BJ (cell line): ENCODE data around the gene PPP1R7. TPM values are rescaled to one million over a fixed set of nuclear protein-coding genes. Genes with fewer than 3 reads are reported as not detected.

Experiments
- CTCF ChIA-PET: fragments of 350-600 bp; formaldehyde crosslinking; extraction: SDS; loops from one replicate; lab custom pipeline; 2021; ENCODE audit warnings: antibody characterized with exemption, inconsistent platforms; lab: Yijun Ruan, JAX
- POLR2A ChIA-PET: fragments of 300-600 bp; sonication (Branson Sonifier 250); formaldehyde crosslinking; extraction: SDS; loops from one replicate; lab custom pipeline; 2021; ENCODE audit warnings: antibody characterized with exemption; lab: Charles Lee
- DNase-seq: peaks from one replicate; pipeline ENCODE4 v3.0.0-alpha.2; 2011; ENCODE audit warnings: low read depth
- H3K27me3 ChIP-seq: 2 replicates; pipeline ENCODE4 v1.6.0; 2011; ENCODE audit warnings: low read length; ENCODE audit not compliant: control insufficient read depth, insufficient read depth
- H3K36me3 ChIP-seq: 2 replicates; pipeline ENCODE4 v1.5.1; 2011; ENCODE audit warnings: low read length; ENCODE audit not compliant: control insufficient read depth, insufficient read depth
- H3K4me3 ChIP-seq: 2 replicates; pipeline ENCODE4 v1.5.1; 2011; ENCODE audit warnings: low read depth, mild to moderate bottlenecking, control low read depth, low read length
- polyA plus RNA-seq: library from polyadenylated mRNA; depleted of rRNA; stranded (reverse); fragments of >200 nt; gene quantifications from 2 replicates; pipeline ENCODE4 v1.2.3, GENCODE V29; 2011
- TF ChIP-seq, protein P1 (sequence below): IDR thresholded peaks from 2 replicates; pipeline ENCODE4 v1.5.1; 2011; ENCODE audit warnings: low read depth, mild to moderate bottlenecking, control low read depth, inconsistent platforms, low read length, moderate library complexity; ENCODE audit not compliant: insufficient read depth

PPP1R7 gene
- polyA plus RNA-seq, 1 experiment, result 45.8 TPM

DNA sequence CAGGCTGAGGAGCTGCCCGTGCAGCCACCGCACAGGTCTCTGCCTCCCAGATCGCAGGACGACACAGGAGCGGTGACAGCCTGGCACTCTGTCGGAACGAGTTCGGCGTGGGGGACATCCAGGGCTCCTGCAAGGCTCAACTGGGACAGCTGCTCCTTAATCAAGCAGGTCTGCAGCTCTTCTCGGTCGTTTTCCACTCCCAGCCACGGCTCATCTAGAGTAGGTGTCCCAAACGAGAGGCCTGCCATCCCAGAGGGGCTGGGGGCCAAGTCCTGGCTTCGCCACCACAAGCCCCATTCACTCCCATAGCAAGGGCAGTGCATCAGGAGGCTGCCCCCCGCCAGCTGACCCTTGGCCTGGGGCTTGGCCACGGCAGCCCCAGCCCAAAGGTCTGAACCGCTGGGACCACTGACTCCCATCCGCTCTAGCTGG lies 23.5 kb upstream of the PPP1R7 start:
- TF ChIP-seq, protein P1, sequence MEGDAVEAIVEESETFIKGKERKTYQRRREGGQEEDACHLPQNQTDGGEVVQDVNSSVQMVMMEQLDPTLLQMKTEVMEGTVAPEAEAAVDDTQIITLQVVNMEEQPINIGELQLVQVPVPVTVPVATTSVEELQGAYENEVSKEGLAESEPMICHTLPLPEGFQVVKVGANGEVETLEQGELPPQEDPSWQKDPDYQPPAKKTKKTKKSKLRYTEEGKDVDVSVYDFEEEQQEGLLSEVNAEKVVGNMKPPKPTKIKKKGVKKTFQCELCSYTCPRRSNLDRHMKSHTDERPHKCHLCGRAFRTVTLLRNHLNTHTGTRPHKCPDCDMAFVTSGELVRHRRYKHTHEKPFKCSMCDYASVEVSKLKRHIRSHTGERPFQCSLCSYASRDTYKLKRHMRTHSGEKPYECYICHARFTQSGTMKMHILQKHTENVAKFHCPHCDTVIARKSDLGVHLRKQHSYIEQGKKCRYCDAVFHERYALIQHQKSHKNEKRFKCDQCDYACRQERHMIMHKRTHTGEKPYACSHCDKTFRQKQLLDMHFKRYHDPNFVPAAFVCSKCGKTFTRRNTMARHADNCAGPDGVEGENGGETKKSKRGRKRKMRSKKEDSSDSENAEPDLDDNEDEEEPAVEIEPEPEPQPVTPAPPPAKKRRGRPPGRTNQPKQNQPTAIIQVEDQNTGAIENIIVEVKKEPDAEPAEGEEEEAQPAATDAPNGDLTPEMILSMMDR, result no peak
- Histone ChIP-seq H3K27me3 (no peaks in the 10 kb centered on the region), H3K4me3 (no peak overlapping the region), H3K36me3 (no peaks in the 10 kb centered on the region)
- ChIA-PET POLR2A (no interaction called here), CTCF (no interaction called here)
- no peak for DNase-seq

GRCh38 chr2:241128266-241128665 lies 22.0 kb upstream of the PPP1R7 start:
- no peak for DNase-seq
- TF ChIP-seq, protein P1, result no peak
- CTCF ChIA-PET, result no interaction called here
- no peaks in the 10 kb centered on the region for H3K27me3 ChIP-seq
- no peaks in the 10 kb centered on the region for H3K36me3 ChIP-seq
- POLR2A ChIA-PET, result no interaction called here
- H3K4me3 ChIP-seq, result no peak overlapping the region

GRCh38 chr2:241129086-241129871 lies 21.0 kb upstream of the PPP1R7 start:
- no peaks in the 10 kb centered on the region for H3K27me3 ChIP-seq
- POLR2A ChIA-PET, result no interaction called here
- TF ChIP-seq, protein P1, result no peak
- H3K36me3 ChIP-seq, result no peaks in the 10 kb centered on the region
- H3K4me3 ChIP-seq, result no peak overlapping the region
- no peak for DNase-seq
- CTCF ChIA-PET, result no interaction called here

GRCh38 chr2:241130316-241130715 lies 20.0 kb upstream of the PPP1R7 start:
- TF ChIP-seq, protein P1, result no peak
- CTCF ChIA-PET, result no interaction called here
- Histone ChIP-seq H3K36me3 (no peaks in the 10 kb centered on the region), H3K27me3 (no peaks in the 10 kb centered on the region), H3K4me3 (no peak overlapping the region)
- DNase-seq, result no peak
- POLR2A ChIA-PET, result no interaction called here

- ChIA-PET CTCF (no interaction called here), POLR2A (no interaction called here)
- TF ChIP-seq, protein P1, result no peak
- no peak for DNase-seq
- H3K4me3 ChIP-seq, result no peak overlapping the region
- no peaks in the 10 kb centered on the region for H3K27me3 ChIP-seq
- H3K36me3 ChIP-seq, result no peaks in the 10 kb centered on the region
Observed at GRCh38 chr2:241131531-241131930, 18.7 kb upstream of the PPP1R7 start.
